ENCODE measurements around the gene MYLIP.

DNA sequence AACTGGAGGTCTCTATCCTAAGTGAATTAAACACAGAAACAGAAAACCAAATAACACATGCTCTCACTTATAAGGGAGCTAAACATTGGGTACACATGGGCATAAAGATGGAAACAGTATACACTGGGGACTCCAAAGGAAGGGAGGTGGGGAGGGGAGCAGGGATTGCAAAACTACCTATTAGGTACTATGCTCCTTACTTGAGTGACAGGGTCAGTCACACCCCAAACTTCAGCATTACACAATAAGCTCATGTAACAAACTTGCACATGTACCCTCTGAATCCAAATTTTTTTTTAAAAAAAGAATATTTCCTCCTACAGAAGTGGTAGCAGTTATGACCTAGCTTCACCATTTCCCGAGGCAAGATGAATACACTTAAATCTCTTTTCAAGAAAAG is 49.5 kb upstream of the MYLIP start:
- TF ChIP-seq, protein P1, sequence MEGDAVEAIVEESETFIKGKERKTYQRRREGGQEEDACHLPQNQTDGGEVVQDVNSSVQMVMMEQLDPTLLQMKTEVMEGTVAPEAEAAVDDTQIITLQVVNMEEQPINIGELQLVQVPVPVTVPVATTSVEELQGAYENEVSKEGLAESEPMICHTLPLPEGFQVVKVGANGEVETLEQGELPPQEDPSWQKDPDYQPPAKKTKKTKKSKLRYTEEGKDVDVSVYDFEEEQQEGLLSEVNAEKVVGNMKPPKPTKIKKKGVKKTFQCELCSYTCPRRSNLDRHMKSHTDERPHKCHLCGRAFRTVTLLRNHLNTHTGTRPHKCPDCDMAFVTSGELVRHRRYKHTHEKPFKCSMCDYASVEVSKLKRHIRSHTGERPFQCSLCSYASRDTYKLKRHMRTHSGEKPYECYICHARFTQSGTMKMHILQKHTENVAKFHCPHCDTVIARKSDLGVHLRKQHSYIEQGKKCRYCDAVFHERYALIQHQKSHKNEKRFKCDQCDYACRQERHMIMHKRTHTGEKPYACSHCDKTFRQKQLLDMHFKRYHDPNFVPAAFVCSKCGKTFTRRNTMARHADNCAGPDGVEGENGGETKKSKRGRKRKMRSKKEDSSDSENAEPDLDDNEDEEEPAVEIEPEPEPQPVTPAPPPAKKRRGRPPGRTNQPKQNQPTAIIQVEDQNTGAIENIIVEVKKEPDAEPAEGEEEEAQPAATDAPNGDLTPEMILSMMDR (IDR thresholded peaks at IDR 0.05), result no peak
- no peak for TF ChIP-seq EP300 (IDR thresholded peaks at IDR 0.05)
